ENCODE measurements around the gene TMEM151B. TPM values are rescaled to one million over a fixed set of nuclear protein-coding genes. Genes with fewer than 3 reads are reported as not detected.

Gene TMEM151B
- total RNA-seq, 4 donors from 2014 or later = 0.14 to 3.8 (median 1.7) TPM

- H3K4me3 ChIP-seq = no peak overlapping the region
- WGBS, 2 donors (ENCODE audit: low coverage in 1 of 2) = 42 to 50% methylated on average over 2 of the region's 2 CpGs
- peaks cover 35% of the 10 kb centered on the region for H3K27me3 ChIP-seq
- H3K27ac ChIP-seq = no peak overlapping the region
- DNase-seq = no peak
- intact Hi-C loops (cut with DNase I; ENCODE audit: low total_unique reads) = no loop called here
- no peaks in the 10 kb centered on the region for H3K4me1 ChIP-seq
- in situ Hi-C loops (cut with MboI; ENCODE audit: low pct_ligation_motif_present in 1 of 4, low pct_unique_long_range_greater_than_20kb in 1 of 4, low sequenced_read_pairs in 3 of 4) = loop anchor here in 1 of 4 donors (5.0 kb wide), 1 partner anchor 48 kb away; no protein-coding TSS in a partner anchor
- no peaks in the 10 kb centered on the region for H3K9me3 ChIP-seq
- H3K36me3 ChIP-seq = no peaks in the 10 kb centered on the region
- TF ChIP-seq POLR2A (IDR thresholded peaks at IDR 0.05) (no peak), POLR2AphosphoS5 (IDR thresholded peaks at IDR 0.05) (no peak), CTCF (IDR thresholded peaks at IDR 0.05) (no peak), EP300 (IDR thresholded peaks at IDR 0.05; ENCODE audit: low read depth) (no peak)
Observed at GRCh38 chr6:44284121-44284520, 13.9 kb downstream of the TMEM151B start.

- Histone ChIP-seq H3K36me3 (no peaks in the 10 kb centered on the region), H3K27me3 (peaks cover 41% of the 10 kb centered on the region), H3K9me3 (no peaks in the 10 kb centered on the region), H3K27ac (no peak overlapping the region), H3K4me1 (no peaks in the 10 kb centered on the region), H3K4me3 (no peak overlapping the region)
- intact Hi-C loops (cut with DNase I; ENCODE audit: low total_unique reads) = no loop called here
- WGBS, 2 donors (ENCODE audit: low coverage in 1 of 2) = 55 to 63% methylated on average over 2 to 4 of the region's 4 CpGs
- no peak for DNase-seq
- TF ChIP-seq POLR2AphosphoS5 (IDR thresholded peaks at IDR 0.05) = no peak
- no peak for TF ChIP-seq CTCF (IDR thresholded peaks at IDR 0.05)
- TF ChIP-seq EP300 (IDR thresholded peaks at IDR 0.05; ENCODE audit: low read depth) = no peak
- TF ChIP-seq POLR2A (IDR thresholded peaks at IDR 0.05) = no peak
- in situ Hi-C loops (cut with MboI; ENCODE audit: low pct_ligation_motif_present in 1 of 4, low pct_unique_long_range_greater_than_20kb in 1 of 4, low sequenced_read_pairs in 3 of 4) = loop anchor here in 1 of 4 donors (5.0 kb wide), 1 partner anchor 47 kb away; no protein-coding TSS in a partner anchor
Observed at GRCh38 chr6:44284867-44285266, 14.6 kb downstream of the TMEM151B start.

DNA sequence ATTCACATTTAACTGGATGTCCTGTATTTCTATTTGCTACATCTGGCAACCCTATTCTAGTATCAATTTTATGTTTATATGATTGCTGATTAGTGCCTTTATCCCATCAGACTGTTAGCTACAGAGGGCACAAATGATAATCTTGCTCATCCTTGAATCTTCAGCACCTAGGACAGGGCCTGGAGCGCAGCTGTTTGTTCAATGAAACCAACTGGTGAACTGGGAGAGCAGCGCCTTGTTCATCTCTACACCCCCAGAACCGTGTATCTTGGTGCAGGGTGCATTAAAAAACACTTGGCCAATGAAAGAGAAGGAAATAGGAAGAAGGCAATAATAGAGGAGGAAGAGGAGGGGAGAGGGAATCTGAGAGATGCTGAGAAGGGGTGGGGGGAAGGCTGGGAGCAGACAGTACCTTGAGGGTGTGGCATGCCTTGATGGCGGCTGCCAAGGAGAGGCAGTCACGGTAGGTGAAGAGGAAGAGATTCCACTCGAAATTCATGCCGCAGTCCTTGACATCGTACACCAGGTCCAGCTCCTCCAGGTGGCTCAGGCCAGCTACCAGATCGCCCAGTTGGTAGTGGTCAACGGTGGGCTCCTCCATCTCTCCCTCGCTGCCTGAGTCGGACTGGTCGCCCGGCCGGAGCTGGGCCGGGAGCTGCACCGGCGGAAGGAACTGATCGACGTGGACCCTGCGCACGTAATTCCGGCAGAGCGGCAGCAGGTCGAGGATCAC lies 15.5 kb downstream of the TMEM151B start:
- Histone ChIP-seq H3K9me3 (no peaks in the 10 kb centered on the region), H3K4me1 (no peaks in the 10 kb centered on the region), H3K27ac (no peak overlapping the region), H3K4me3 (no peak overlapping the region), H3K27me3 (peaks cover 46% of the 10 kb centered on the region), H3K36me3 (no peaks in the 10 kb centered on the region)
- intact Hi-C loops (cut with DNase I; ENCODE audit: low total_unique reads) = no loop called here
- in situ Hi-C loops (cut with MboI; ENCODE audit: low pct_ligation_motif_present in 1 of 4, low pct_unique_long_range_greater_than_20kb in 1 of 4, low sequenced_read_pairs in 3 of 4) = no loop called here
- TF ChIP-seq CTCF (IDR thresholded peaks at IDR 0.05) (no peak), EP300 (IDR thresholded peaks at IDR 0.05; ENCODE audit: low read depth) (no peak), POLR2AphosphoS5 (IDR thresholded peaks at IDR 0.05) (no peak)
- WGBS, 2 donors (ENCODE audit: low coverage in 1 of 2) = 41 to 82% methylated on average over 3 to 25 of the region's 25 CpGs
- no peak for DNase-seq

GRCh38 chr6:44286285-44286565 lies 16.0 kb downstream of the TMEM151B start:
- in situ Hi-C loops (cut with MboI; ENCODE audit: low pct_ligation_motif_present in 1 of 4, low pct_unique_long_range_greater_than_20kb in 1 of 4, low sequenced_read_pairs in 3 of 4) = no loop called here
- peaks cover 48% of the 10 kb centered on the region for H3K27me3 ChIP-seq
- 93 to 100% methylated on average over 2 to 5 of the region's 12 CpGs for WGBS, 2 donors (ENCODE audit: low coverage in 1 of 2)
- H3K4me3 ChIP-seq = no peak overlapping the region
- TF ChIP-seq POLR2A (IDR thresholded peaks at IDR 0.05) = no peak
- TF ChIP-seq CTCF (IDR thresholded peaks at IDR 0.05) = no peak
- no peak for TF ChIP-seq POLR2AphosphoS5 (IDR thresholded peaks at IDR 0.05)
- TF ChIP-seq EP300 (IDR thresholded peaks at IDR 0.05; ENCODE audit: low read depth) = no peak
- no peaks in the 10 kb centered on the region for H3K9me3 ChIP-seq
- no peak for DNase-seq
- H3K36me3 ChIP-seq = no peaks in the 10 kb centered on the region
- H3K27ac ChIP-seq = no peak overlapping the region
- no peaks in the 10 kb centered on the region for H3K4me1 ChIP-seq
- intact Hi-C loops (cut with DNase I; ENCODE audit: low total_unique reads) = no loop called here

Data from transverse colon (tissue), 4 donors.